Measurements from ENCODE around the gene LIMS2.

DNA sequence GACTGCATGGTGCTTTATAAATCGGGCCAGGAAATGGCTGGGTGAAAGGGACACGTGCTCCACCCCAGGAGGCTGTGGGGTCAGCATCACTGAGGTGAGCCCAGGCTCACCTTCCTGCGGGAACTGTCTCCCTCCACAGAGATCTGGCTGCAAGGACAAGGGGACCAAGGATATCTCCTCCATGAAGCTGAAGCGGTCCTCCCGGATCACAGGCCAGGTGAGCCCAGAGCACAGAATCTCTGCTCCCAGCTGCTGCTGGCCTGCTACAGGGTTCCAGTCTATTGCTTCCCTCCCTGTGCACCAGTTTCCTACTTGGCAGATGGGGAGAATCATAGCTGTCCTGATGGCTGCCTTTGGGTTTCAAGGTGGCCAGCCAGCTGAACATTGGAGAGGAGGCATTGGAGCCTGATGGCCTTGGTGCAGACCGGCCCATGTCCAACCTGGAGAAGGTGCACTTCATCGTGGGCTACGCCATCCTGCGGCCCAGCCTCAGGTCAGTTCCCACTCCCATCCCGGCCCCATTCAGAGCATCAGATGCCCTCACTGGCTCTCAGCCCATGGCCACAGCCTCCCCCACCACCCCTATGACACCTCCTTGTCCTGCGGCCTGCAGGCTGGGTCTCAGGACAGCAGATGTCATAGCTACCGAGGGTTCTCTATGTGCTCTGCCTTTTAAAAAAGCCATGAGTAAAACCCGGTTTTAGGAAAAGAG, 63.1 kb downstream of the LIMS2 start:
- TF ChIP-seq, protein P1, sequence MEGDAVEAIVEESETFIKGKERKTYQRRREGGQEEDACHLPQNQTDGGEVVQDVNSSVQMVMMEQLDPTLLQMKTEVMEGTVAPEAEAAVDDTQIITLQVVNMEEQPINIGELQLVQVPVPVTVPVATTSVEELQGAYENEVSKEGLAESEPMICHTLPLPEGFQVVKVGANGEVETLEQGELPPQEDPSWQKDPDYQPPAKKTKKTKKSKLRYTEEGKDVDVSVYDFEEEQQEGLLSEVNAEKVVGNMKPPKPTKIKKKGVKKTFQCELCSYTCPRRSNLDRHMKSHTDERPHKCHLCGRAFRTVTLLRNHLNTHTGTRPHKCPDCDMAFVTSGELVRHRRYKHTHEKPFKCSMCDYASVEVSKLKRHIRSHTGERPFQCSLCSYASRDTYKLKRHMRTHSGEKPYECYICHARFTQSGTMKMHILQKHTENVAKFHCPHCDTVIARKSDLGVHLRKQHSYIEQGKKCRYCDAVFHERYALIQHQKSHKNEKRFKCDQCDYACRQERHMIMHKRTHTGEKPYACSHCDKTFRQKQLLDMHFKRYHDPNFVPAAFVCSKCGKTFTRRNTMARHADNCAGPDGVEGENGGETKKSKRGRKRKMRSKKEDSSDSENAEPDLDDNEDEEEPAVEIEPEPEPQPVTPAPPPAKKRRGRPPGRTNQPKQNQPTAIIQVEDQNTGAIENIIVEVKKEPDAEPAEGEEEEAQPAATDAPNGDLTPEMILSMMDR (IDR thresholded peaks at IDR 0.05): no peak
- no peak for TF ChIP-seq FOSL2 (IDR thresholded peaks at IDR 0.05)
- TF ChIP-seq FOSL2 (CRISPR knock-in tag; IDR thresholded peaks at IDR 0.05): no peak
